Measurements from ENCODE around the gene TSPO2.

TSPO2 gene

DNA sequence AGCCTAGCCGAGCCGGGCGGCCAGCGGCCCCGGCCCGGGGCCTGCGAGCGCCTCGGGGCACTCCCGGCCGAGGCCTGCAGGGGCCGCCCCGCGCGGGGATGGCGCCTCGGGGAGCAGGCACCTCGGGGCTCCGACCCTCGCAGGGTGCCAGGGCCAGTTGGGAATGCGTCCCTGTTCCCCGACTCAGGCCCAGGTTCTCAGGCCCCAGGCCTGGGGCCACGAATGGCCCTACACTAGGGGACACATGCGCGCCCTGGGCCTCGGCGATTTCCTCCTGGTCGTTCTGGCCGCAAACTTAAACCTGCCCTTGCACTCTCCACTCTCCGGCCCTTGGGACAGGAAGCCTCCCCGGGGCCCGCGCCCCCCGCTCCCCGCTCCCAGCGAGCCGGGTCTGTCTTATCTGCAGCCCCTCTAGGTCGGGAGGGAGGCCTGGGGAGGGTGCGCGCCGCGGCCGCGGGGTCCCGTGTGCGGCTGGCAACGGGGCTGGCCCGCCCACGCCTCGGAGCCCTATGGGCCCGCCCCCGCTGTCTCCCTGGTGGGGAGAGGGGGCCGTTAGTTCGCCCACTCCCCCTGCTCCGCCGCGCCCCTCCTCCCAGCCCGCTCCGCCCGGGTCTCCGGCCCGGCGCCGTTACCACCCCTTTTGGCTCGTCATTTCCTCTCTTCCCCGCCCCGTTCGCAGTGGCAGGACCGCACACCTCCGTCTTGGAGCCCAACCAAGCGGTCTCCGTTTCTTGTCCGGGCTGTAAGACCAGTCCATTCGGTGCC lies 31.1 kb downstream of the TSPO2 start:
- Histone ChIP-seq H3K4me2 (ENCODE audit: low read length) (peak overlapping the region; percentile 99), H3K9me3 (ENCODE audit: control insufficient read depth, insufficient read depth, low read length) (no peaks in the 10 kb centered on the region), H3K27me3 (ENCODE audit: control insufficient read depth, low read length) (no peaks in the 10 kb centered on the region), H3K36me3 (ENCODE audit: control insufficient read depth, low read length) (peaks cover 71% of the 10 kb centered on the region), H3K9me2 (replicated peaks; ENCODE audit: control insufficient read depth, low read length) (no peaks in the 10 kb centered on the region), H3K4me1 (ENCODE audit: control insufficient read depth, low read length) (peaks cover 46% of the 10 kb centered on the region), H3K79me2 (ENCODE audit: control insufficient read depth, low read length) (peaks cover 66% of the 10 kb centered on the region), H4K20me1 (ENCODE audit: control insufficient read depth, insufficient read depth, low read depth, low read length) (peaks cover 8% of the 10 kb centered on the region), H3K4me3 (ENCODE audit: low read length) (peak overlapping the region; percentile 93), H3F3A (ENCODE audit: control insufficient read depth, insufficient read depth) (peaks cover 11% of the 10 kb centered on the region), H3K27ac (ENCODE audit: low read depth, low read length) (peak overlapping the region; percentile 94)
- TF ChIP-seq EZH2phosphoT487 (IDR thresholded peaks at IDR 0.05; ENCODE audit: borderline replicate concordance, low read length), result no peak
- TF ChIP-seq, protein P1, sequence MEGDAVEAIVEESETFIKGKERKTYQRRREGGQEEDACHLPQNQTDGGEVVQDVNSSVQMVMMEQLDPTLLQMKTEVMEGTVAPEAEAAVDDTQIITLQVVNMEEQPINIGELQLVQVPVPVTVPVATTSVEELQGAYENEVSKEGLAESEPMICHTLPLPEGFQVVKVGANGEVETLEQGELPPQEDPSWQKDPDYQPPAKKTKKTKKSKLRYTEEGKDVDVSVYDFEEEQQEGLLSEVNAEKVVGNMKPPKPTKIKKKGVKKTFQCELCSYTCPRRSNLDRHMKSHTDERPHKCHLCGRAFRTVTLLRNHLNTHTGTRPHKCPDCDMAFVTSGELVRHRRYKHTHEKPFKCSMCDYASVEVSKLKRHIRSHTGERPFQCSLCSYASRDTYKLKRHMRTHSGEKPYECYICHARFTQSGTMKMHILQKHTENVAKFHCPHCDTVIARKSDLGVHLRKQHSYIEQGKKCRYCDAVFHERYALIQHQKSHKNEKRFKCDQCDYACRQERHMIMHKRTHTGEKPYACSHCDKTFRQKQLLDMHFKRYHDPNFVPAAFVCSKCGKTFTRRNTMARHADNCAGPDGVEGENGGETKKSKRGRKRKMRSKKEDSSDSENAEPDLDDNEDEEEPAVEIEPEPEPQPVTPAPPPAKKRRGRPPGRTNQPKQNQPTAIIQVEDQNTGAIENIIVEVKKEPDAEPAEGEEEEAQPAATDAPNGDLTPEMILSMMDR (IDR thresholded peaks at IDR 0.05; ENCODE audit: low read depth, low read length, poor library complexity, severe bottlenecking), result peak; percentile 20

DNA sequence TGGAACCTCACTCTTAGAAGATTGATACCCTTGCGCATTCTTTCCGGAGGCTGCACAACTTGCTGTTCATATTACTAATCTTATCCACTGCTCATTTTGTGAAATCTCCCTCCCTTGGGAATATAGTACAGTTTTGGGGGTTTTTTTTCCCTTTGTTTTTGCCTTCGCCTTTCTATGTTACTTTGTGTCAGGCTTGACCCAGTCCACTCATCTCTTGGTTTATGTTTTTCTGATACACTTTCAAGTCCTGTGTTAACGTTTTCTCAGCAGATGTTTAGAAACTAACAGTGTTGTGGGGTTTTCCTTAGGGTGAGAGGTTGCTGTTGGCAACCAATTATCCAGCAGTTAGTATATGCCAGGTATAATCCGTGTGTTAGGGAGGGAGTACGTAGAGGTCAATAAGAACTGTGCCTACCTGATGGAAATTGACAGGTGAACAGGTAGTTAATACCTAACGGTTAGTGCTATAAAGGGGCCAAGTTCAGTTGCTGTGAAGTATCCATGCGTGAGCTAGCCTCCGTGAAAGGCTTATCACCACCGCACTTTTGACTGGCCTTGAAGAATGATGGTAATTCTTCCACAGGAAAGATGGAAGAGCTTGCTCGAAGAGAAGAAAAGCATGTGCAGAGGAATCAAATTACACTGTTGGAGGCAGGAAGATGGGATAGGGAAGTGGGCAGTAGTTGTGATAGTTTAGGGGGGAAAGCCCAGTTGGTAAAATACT lies 31.9 kb downstream of the TSPO2 start:
- Histone ChIP-seq H3K4me1 (ENCODE audit: control insufficient read depth, low read length) (peaks cover 52% of the 10 kb centered on the region), H3K27ac (ENCODE audit: low read depth, low read length) (peak overlapping the region; percentile 94), H3K4me3 (ENCODE audit: low read length) (peak overlapping the region; percentile 93), H3K9me3 (ENCODE audit: control insufficient read depth, insufficient read depth, low read length) (no peaks in the 10 kb centered on the region), H3K79me2 (ENCODE audit: control insufficient read depth, low read length) (peaks cover 73% of the 10 kb centered on the region), H3F3A (ENCODE audit: control insufficient read depth, insufficient read depth) (peaks cover 11% of the 10 kb centered on the region), H3K4me2 (ENCODE audit: low read length) (peak overlapping the region; percentile 99), H3K36me3 (ENCODE audit: control insufficient read depth, low read length) (peaks cover 72% of the 10 kb centered on the region), H4K20me1 (ENCODE audit: control insufficient read depth, insufficient read depth, low read depth, low read length) (peaks cover 8% of the 10 kb centered on the region), H3K27me3 (ENCODE audit: control insufficient read depth, low read length) (no peaks in the 10 kb centered on the region), H3K9me2 (replicated peaks; ENCODE audit: control insufficient read depth, low read length) (no peaks in the 10 kb centered on the region)
- TF ChIP-seq EZH2phosphoT487 (IDR thresholded peaks at IDR 0.05; ENCODE audit: borderline replicate concordance, low read length), result no peak
- TF ChIP-seq, protein P1 (IDR thresholded peaks at IDR 0.05; ENCODE audit: low read depth, low read length, poor library complexity, severe bottlenecking), result no peak

DNA sequence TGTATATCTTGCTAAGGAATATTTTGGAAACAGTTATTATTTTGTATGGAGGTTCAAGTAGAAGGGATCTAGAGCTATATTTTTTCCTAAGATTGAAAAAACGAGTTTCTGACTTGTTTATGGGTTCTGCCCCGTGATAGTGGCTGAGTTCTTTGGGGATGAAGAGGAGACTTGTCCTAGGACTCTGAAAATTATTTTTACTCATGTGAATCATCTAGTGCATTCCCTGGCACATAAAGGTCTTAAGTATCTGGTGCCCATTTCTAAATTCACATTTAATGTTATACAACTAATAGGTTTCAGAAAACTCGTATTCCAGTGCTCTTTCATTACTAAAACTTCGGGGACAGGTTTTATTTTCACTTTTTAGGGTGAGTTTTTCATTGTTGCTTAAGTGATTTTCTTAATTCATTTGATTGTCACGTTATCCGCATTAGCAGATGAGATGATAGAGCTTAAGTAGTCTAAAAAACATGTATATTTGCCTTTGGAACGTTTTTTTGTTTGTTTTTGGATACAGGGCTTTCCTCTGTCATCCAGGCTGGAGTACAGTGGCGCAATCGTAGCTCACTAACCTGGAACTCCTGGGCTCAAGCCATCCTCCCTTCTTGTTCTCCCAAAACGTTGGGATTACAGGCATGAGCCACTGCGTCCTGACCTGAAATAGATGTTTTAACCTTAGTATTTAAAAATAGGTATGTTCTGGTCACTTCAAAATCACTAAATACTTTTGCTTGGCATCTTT lies 32.6 kb downstream of the TSPO2 start:
- TF ChIP-seq, protein P1 (IDR thresholded peaks at IDR 0.05; ENCODE audit: low read depth, low read length, poor library complexity, severe bottlenecking), result no peak
- TF ChIP-seq EZH2phosphoT487 (IDR thresholded peaks at IDR 0.05; ENCODE audit: borderline replicate concordance, low read length), result no peak
- peaks cover 60% of the 10 kb centered on the region for H3K4me1 ChIP-seq (ENCODE audit: control insufficient read depth, low read length)
- no peaks in the 10 kb centered on the region for H3K9me3 ChIP-seq (ENCODE audit: control insufficient read depth, insufficient read depth, low read length)
- H3K27me3 ChIP-seq (ENCODE audit: control insufficient read depth, low read length), result no peaks in the 10 kb centered on the region
- H3K27ac ChIP-seq (ENCODE audit: low read depth, low read length), result peak overlapping the region; percentile 94; the same call in 1 of the 2 replicates
- H3K9me2 ChIP-seq (replicated peaks; ENCODE audit: control insufficient read depth, low read length), result no peaks in the 10 kb centered on the region
- peak overlapping the region; percentile 99 for H3K4me2 ChIP-seq (ENCODE audit: low read length)
- peaks cover 11% of the 10 kb centered on the region for H3F3A ChIP-seq (ENCODE audit: control insufficient read depth, insufficient read depth)
- H4K20me1 ChIP-seq (ENCODE audit: control insufficient read depth, insufficient read depth, low read depth, low read length), result peaks cover 8% of the 10 kb centered on the region
- peak overlapping the region; percentile 93 for H3K4me3 ChIP-seq (ENCODE audit: low read length)
- peaks cover 72% of the 10 kb centered on the region for H3K36me3 ChIP-seq (ENCODE audit: control insufficient read depth, low read length)
- peaks cover 81% of the 10 kb centered on the region for H3K79me2 ChIP-seq (ENCODE audit: control insufficient read depth, low read length)

Measured in DOHH2 (cell line).